GM19467 (cell line): ENCODE measurements around the gene MTF2.

Experiments used
- ATAC-seq: cut with Tn5 transposase; IDR thresholded peaks from one replicate; pipeline ENCODE4 v1.9.1; 2021; ENCODE audit warnings: mild to moderate bottlenecking, moderate library complexity; ENCODE audit not compliant: unreplicated experiment

Gene MTF2

GRCh38 chr1:93179886-93180722 lies 101.0 kb downstream of the MTF2 start, which contains the start of gene TMED5:
Gene TMED5 (minus strand): TSS chr1:93180413. CDS start chr1:93180242, 171 bp downstream.
- peak; percentile 88 for ATAC-seq

GRCh38 chr1:93180723-93181613 lies 101.9 kb downstream of the MTF2 start, which contains the start of gene CCDC18:
Gene CCDC18 (plus strand): TSS chr1:93180724. CDS start chr1:93183362, 2,638 bp downstream.
- peak; percentile 4 for ATAC-seq

- no peak for ATAC-seq
Observed at GRCh38 chr1:93186667-93187066, 107.6 kb downstream of the MTF2 start.
